Omental fat pad (tissue), 4 donors: Measurements from ENCODE around the gene SPACA6. TPM values are rescaled to one million over a fixed set of nuclear protein-coding genes. Genes with fewer than 3 reads are reported as not detected.

Experiments used
- ATAC-seq: fragments of 150-250 bp; one replicate; pipeline ENCODE4 v1.9.1; 2016; ENCODE audit warnings: mild to moderate bottlenecking, moderate library complexity; ENCODE audit not compliant: low FRiP score
- DNase-seq: peaks from one replicate; pipeline ENCODE4 v3.0.0-alpha.2; 2019; ENCODE audit warnings: low spot score
- CTCF ChIP-seq, 3 donors: fragments of 450-650 bp; IDR thresholded peaks; one replicate each; pipeline ENCODE4 v1.5.1; 2016 to 2017; ENCODE audit warnings: antibody characterized with exemption in 3 of 3, mild to moderate bottlenecking in 3 of 3, moderate library complexity in 2 of 3
- total RNA-seq, 4 donors: library from RNA; depleted of rRNA; stranded (reverse); fragments of >200 nt; gene quantifications; one replicate each; pipeline ENCODE4 v1.1.0, GENCODE V29; 2016

SPACA6 gene
- total RNA-seq, 4 donors from 2014 or later, result 6.2 to 14.2 (median 11.4) TPM

GRCh38 chr19:51743405-51743804, 50.3 kb downstream of the SPACA6 start:
- no peak for DNase-seq
- TF ChIP-seq CTCF (IDR thresholded peaks at IDR 0.05), result no peak
- no peak for ATAC-seq

- DNase-seq (no peak), ATAC-seq (no peak)
- TF ChIP-seq CTCF (IDR thresholded peaks at IDR 0.05), result no peak
Observed at GRCh38 chr19:51746731-51747130, 53.6 kb downstream of the SPACA6 start.

- no peak for DNase-seq
- TF ChIP-seq CTCF (IDR thresholded peaks at IDR 0.05), result no peak
- ATAC-seq, result no peak
Observed at GRCh38 chr19:51749979-51750378, 56.8 kb downstream of the SPACA6 start.

- no peak for TF ChIP-seq CTCF (IDR thresholded peaks at IDR 0.05)
- DNase-seq, result no peak
- no peak for ATAC-seq
Observed at GRCh38 chr19:51750400-51751094, 57.4 kb downstream of the SPACA6 start.

GRCh38 chr19:51751655-51752054, 58.5 kb downstream of the SPACA6 start, which contains the start of gene FPR1:
Gene FPR1 (minus strand): TSS chr19:51751878. CDS start chr19:51746994, 4,884 bp downstream.
- TF ChIP-seq CTCF (IDR thresholded peaks at IDR 0.05), result no peak
- peak; percentile 60 for ATAC-seq

GRCh38 chr19:51754109-51754508, 61.0 kb downstream of the SPACA6 start:
- TF ChIP-seq CTCF (IDR thresholded peaks at IDR 0.05), result no peak
- no peak for DNase-seq
- no peak for ATAC-seq

More at GRCh38 chr19:51751655-51752054, 58.5 kb downstream of the SPACA6 start, which contains the start of gene FPR1:
- DNase-seq, result no peak

GRCh38 chr19:51754770-51755169, 61.6 kb downstream of the SPACA6 start:
- DNase-seq, result no peak
- no peak for ATAC-seq
- TF ChIP-seq CTCF (IDR thresholded peaks at IDR 0.05), result no peak
